Pancreas (tissue), 10 donors: ENCODE data around the gene KCND1. TPM values are rescaled to one million over a fixed set of nuclear protein-coding genes. Genes with fewer than 3 reads are reported as not detected.

Source experiments
- ATAC-seq, 4 donors: fragments of 200-7000 bp; cut with Tn5 transposase; one replicate each; pipeline versions ENCODE4 v1.8.0 to v1.9.1; 2020; ENCODE audit warnings: mild to moderate bottlenecking in 4 of 4, moderate library complexity in 4 of 4
- DNase-seq, 6 donors: peaks; one replicate each; pipeline ENCODE4 v3.0.0-alpha.2; 2020
- FAIRE-seq: peaks from 2 replicates; lab custom pipeline; 2012; peaks lifted over from hg19 to GRCh38; lab: Jason Lieb, UNC
- H3K27ac ChIP-seq, 4 donors: fragments of 200-600 bp; sonication (generic); 1 replicate in 3 of 4; 2 replicates in 1 of 4; pipeline versions ENCODE4 v1.5.0 to v1.8.0; 2020
- H3K27me3 ChIP-seq, 4 donors: fragments of 200-600 bp; one replicate each; pipeline ENCODE4 v1.8.0; 2021
- H3K36me3 ChIP-seq, 3 donors: fragments of 200-600 bp; sonication (generic) in 1 of 3; one replicate each; pipeline versions ENCODE4 v1.5.0 to v1.8.0; 2020 to 2021
- H3K4me1 ChIP-seq, 3 donors: fragments of 200-600 bp; one replicate each; pipeline ENCODE4 v1.8.0; 2021
- H3K4me3 ChIP-seq, 4 donors: fragments of 200-600 bp; sonication (generic) in 2 of 4; one replicate each; pipeline versions ENCODE4 v1.5.0 to v1.8.0; 2020 to 2021
- H3K9me3 ChIP-seq, 4 donors: fragments of 200-600 bp; one replicate each; pipeline ENCODE4 v1.8.0; 2021
- CTCF ChIP-seq, 4 donors: fragments of 200-600 bp; sonication (generic) in 3 of 4; IDR thresholded peaks; one replicate each; pipeline versions ENCODE4 v1.5.0 to v1.8.0; 2021; ENCODE audit warnings: antibody characterized with exemption in 4 of 4
- WGBS, 2 donors: extraction: QIAGEN DNeasy Blood & Tissue Kit; methylation state at CpG; one replicate each; pipeline ENCODE4 v1.1.7; 2013; 5-methylcytosine and 5-hydroxymethylcytosine counted together
- intact Hi-C, 3 donors: fragments of 100-400 bp; cut with DNase I; formaldehyde crosslinking; loops; one replicate each; pipeline versions ENCODE4 v1.11.1 to v1.14.2; 2022
- polyA plus RNA-seq, 2 donors: library from polyadenylated mRNA; stranded (reverse); fragments of 200-250 nt; gene quantifications; one replicate each; pipeline ENCODE4 v1.2.3, GENCODE V29; 2013
- total RNA-seq, 6 donors: library from RNA; stranded (reverse); fragmentation: NEBNext Ultra II Directional in 4 of 6; extraction: Animal tissue kit (Norgen Biotek cat#: 25700) in 4 of 6; gene quantifications; one replicate each; pipeline versions ENCODE4 v1.2.1 to v1.2.4, GENCODE V29; 2021 to 2023
- donor health status: healthy with polysubstance abuse.
- donor health status: DM: no; HTN: no; CAD: no; lungs with moderate emphysema.
- donor health status: DM: no; HTN: no; CAD: no.
- donor health status: control.
- donor health status: control.
- donor health status: Bipolar disorder and iron deficiency.
- donor health status: DM: yes; HTN: yes; CAD: no.
- donor health status: DM: no; HTN: no; CAD: no.
- donor health status: DM: no; HTN: no; CAD: no.
- donor health status: DM: yes; HTN: yes; CAD: no.

KCND1 gene
- total and polyA plus RNA-seq, 8 donors, result 0.12 to 1.7 (median 0.91) TPM

- ATAC-seq (peak; percentile 87 to 96 (median 92)), FAIRE-seq (peak; percentile 96), DNase-seq (peak; percentile 91 to 98 (median 96))
- peak overlapping the region; percentile 28 to 60 (median 50) for H3K4me3 ChIP-seq
- peak overlapping the region; percentile 90 to 97 (median 92) for H3K27ac ChIP-seq
- no peak for TF ChIP-seq CTCF (IDR thresholded peaks at IDR 0.05)
- 0 to 35% methylated on average over 66 of the region's 66 CpGs for WGBS, 2 donors
- intact Hi-C loops, result no loop called here
- peaks cover 0 to 4% (median 0%) of the 10 kb centered on the region in 3 donors for H3K4me1 ChIP-seq
- no peaks in the 10 kb centered on the region for H3K9me3 ChIP-seq
- H3K36me3 ChIP-seq, result no peaks in the 10 kb centered on the region
- no peaks in the 10 kb centered on the region for H3K27me3 ChIP-seq
Measured at GRCh38 chrX:48957827-48958634, 13.6 kb downstream of the KCND1 start.

- FAIRE-seq, result no peak
- TF ChIP-seq CTCF (IDR thresholded peaks at IDR 0.05), result no peak
- intact Hi-C loops, result no loop called here
- Histone ChIP-seq H3K4me1 (peaks cover 0 to 4% (median 0%) of the 10 kb centered on the region in 3 donors), H3K9me3 (no peaks in the 10 kb centered on the region), H3K4me3 (peak within 1 kb of the TSS; percentile 28 to 60 (median 50)), H3K27me3 (no peaks in the 10 kb centered on the region), H3K27ac (peak within 1 kb of the TSS; percentile 90 to 97 (median 92)), H3K36me3 (no peaks in the 10 kb centered on the region)
- peak; percentile 1 to 17 (median 12) for ATAC-seq
- DNase-seq, result peak in 4 of 6 donors; percentile 65 to 85 (median 72)
- WGBS, 2 donors, result 1 to 37% methylated on average over 37 to 52 of the region's 53 CpGs
Measured at GRCh38 chrX:48957477-48957826, 14.2 kb downstream of the KCND1 start, which contains the start of gene OTUD5. OTUD5 (minus strand) TSS chrX:48957607; CDS start chrX:48957570, 37 bp downstream.

GRCh38 chrX:48956728-48957414 is 14.8 kb downstream of the KCND1 start:
- no peaks in the 10 kb centered on the region for H3K27me3 ChIP-seq
- TF ChIP-seq CTCF (IDR thresholded peaks at IDR 0.05), result no peak
- peak overlapping the region; percentile 24 to 60 (median 50) for H3K4me3 ChIP-seq
- no peaks in the 10 kb centered on the region for H3K9me3 ChIP-seq
- WGBS, 2 donors, result 1 to 31% methylated on average over 38 to 61 of the region's 61 CpGs
- ATAC-seq (no peak), DNase-seq (peak in 5 of 6 donors; percentile 14 to 82 (median 35)), FAIRE-seq (no peak)
- H3K36me3 ChIP-seq, result no peaks in the 10 kb centered on the region
- H3K4me1 ChIP-seq, result peaks cover 0 to 4% (median 0%) of the 10 kb centered on the region in 3 donors
- intact Hi-C loops, result no loop called here
- peak overlapping the region; percentile 32 to 97 (median 64) for H3K27ac ChIP-seq

- Histone ChIP-seq H3K36me3 (no peaks in the 10 kb centered on the region), H3K4me1 (no peaks in the 10 kb centered on the region), H3K27ac (no peak overlapping the region), H3K4me3 (no peak overlapping the region), H3K9me3 (no peaks in the 10 kb centered on the region), H3K27me3 (no peaks in the 10 kb centered on the region)
- TF ChIP-seq CTCF (IDR thresholded peaks at IDR 0.05), result no peak
- DNase-seq (no peak), ATAC-seq (no peak), FAIRE-seq (no peak)
- intact Hi-C loops, result no loop called here
- 86 to 100% methylated on average over 1 of the region's 1 CpG for whole genome bisulfite sequencing, 2 donors
Measured at GRCh38 chrX:48948589-48948988, 23.1 kb downstream of the KCND1 start.
